ENCODE results near the gene EME1. TPM values are rescaled to one million over a fixed set of nuclear protein-coding genes. Genes with fewer than 3 reads are reported as not detected.

EME1 gene
- polyA plus RNA-seq, 1 of the 3 experiments (the other 2 are of a cell fraction), result 16.9 TPM

- Histone ChIP-seq H3K36me3 (replicated peaks in 1 of 2; ENCODE audit: control insufficient read depth in 1 of 2, insufficient read depth in 2 of 2, low read length in 1 of 2) (no peaks in the 10 kb centered on the region), H3K27ac (ENCODE audit: low read depth in 2 of 2, low read length in 1 of 2) (no peak overlapping the region), H4K20me1 (ENCODE audit: insufficient read depth) (no peaks in the 10 kb centered on the region), H3F3A (replicated peaks; ENCODE audit: insufficient read depth) (peaks cover 30% of the 10 kb centered on the region), H3K79me2 (ENCODE audit: insufficient read depth) (peaks cover 8% of the 10 kb centered on the region; the same call in 1 of the 2 replicates), H3K4me1 (ENCODE audit: control insufficient read depth in 1 of 2, insufficient read depth in 2 of 2, low read depth in 1 of 2, low read length in 1 of 2) (peaks cover 7 to 19% of the 10 kb centered on the region in 2 experiments; a peak in 3 of 4 replicates), H3K4me2 (no peak overlapping the region), H3K9me3 (no peaks in the 10 kb centered on the region), H2AFZ (ENCODE audit: low read depth) (peak overlapping the region; percentile 77; the same call in 1 of the 2 replicates), H3K27me3 (ENCODE audit: insufficient read depth) (no peaks in the 10 kb centered on the region), H3K9me2 (no peaks in the 10 kb centered on the region), H3K9ac (no peak overlapping the region), H3K4me3 (ENCODE audit: low read depth in 2 of 2, low read length in 1 of 2) (no peak overlapping the region)
- no peak for TF ChIP-seq TCF12 (IDR thresholded peaks at IDR 0.05)
- TF ChIP-seq REST (IDR thresholded peaks at IDR 0.05; ENCODE audit: low read depth, low read length), result no peak
- TF ChIP-seq POLR2AphosphoS5 (IDR thresholded peaks at IDR 0.05; ENCODE audit: low read depth, low read length), result no peak
- TF ChIP-seq EZH2phosphoT487 (IDR thresholded peaks at IDR 0.05; ENCODE audit: borderline replicate concordance, low read depth), result no peak
- TF ChIP-seq MXI1 (IDR thresholded peaks at IDR 0.05; ENCODE audit: low read depth, low read length), result no peak
- no peak for TF ChIP-seq USF1 (IDR thresholded peaks at IDR 0.05; ENCODE audit: borderline replicate concordance, low read depth)
- TF ChIP-seq JUND (IDR thresholded peaks at IDR 0.05), result no peak
- TF ChIP-seq YY1 (IDR thresholded peaks at IDR 0.05; ENCODE audit: low read depth), result no peak
- TF ChIP-seq GATA2 (CRISPR knock-in tag; IDR thresholded peaks at IDR 0.05), result no peak
- no peak for TF ChIP-seq MAX (IDR thresholded peaks at IDR 0.05; ENCODE audit: low read depth)
- no peak for TF ChIP-seq RAD21 (IDR thresholded peaks at IDR 0.05; ENCODE audit: low read length)
- no peak for TF ChIP-seq NRF1 (IDR thresholded peaks at IDR 0.05; ENCODE audit: low read depth, low read length)
- no peak for DNase-seq
- ChIA-PET CTCF (interaction anchor here (1.1 to 1.7 kb wide), 3 partner anchors 10 to 59 kb away, joined by 5 to 8 read pairs (median 5); partner anchors contain the start of genes LRRC59 and RSAD1), POLR2A (interaction anchor here (0.9 kb wide), 1 partner anchor 23 kb away, joined by 4 read pairs; no protein-coding TSS in a partner anchor)
- WGBS (ENCODE audit: low lambda C conversion rate), result 89% methylated on average over 6 of the region's 6 CpGs
These were observed 47.5 kb downstream of the EME1 start for GRCh38 chr17:50420419-50421112.
